K562 (cell line): Measurements from ENCODE around the gene RNF40. TPM values are rescaled to one million over a fixed set of nuclear protein-coding genes. Genes with fewer than 3 reads are reported as not detected.

ENCODE experiments used
- ATF7 ChIP-seq: fragments of 450-650 bp; IDR thresholded peaks from 2 replicates; pipeline ENCODE4 v1.7.1; 2014; ENCODE audit warnings: mild to moderate bottlenecking, moderate library complexity
- BCL6 ChIP-seq: fragments of 250-450 bp; sonication (Bioruptor Pico); IDR thresholded peaks from 2 replicates; pipeline ENCODE4 v1.4.0; 2020
- COPS2 ChIP-seq: fragments of 450-650 bp; conservative IDR thresholded peaks from 2 replicates; pipeline ENCODE4 v1.6.1; 2016; ENCODE audit warnings: mild to moderate bottlenecking, moderate library complexity
- EGR1 ChIP-seq: fragments of 450-650 bp; conservative IDR thresholded peaks from 2 replicates; pipeline ENCODE4 v1.6.1; 2017; ENCODE audit warnings: mild to moderate bottlenecking
- KAT8 ChIP-seq: fragments of 450-650 bp; IDR thresholded peaks from 2 replicates; pipeline ENCODE4 v1.6.1; 2016; ENCODE audit warnings: low read depth, mild to moderate bottlenecking
- KHSRP ChIP-seq: fragments of 450-650 bp; IDR thresholded peaks from 2 replicates; pipeline ENCODE4 v1.6.1; 2017
- LARP7 ChIP-seq: fragments of 450-650 bp; IDR thresholded peaks from 2 replicates; pipeline ENCODE4 v1.6.1; 2016
- NFXL1 ChIP-seq: fragments of 450-650 bp; formaldehyde crosslinking; IDR thresholded peaks from 2 replicates; pipeline ENCODE4 v1.4.0; 2021; ENCODE audit warnings: mild to moderate bottlenecking
- NR2C1 ChIP-seq, 2 experiments: fragments of 450-650 bp; IDR thresholded peaks; 2 replicates each; pipeline ENCODE4 v1.6.1; 2017; ENCODE audit warnings: mild to moderate bottlenecking in 2 of 2, antibody characterized with exemption in 1 of 2, inconsistent platforms in 1 of 2, missing compliant biosample characterization in 1 of 2, missing genetic modification characterization in 1 of 2
- TCFL5 ChIP-seq: fragments of 250-450 bp; sonication (Bioruptor Pico); conservative IDR thresholded peaks from 2 replicates; pipeline ENCODE4 v1.6.1; 2021; ENCODE audit warnings: mild to moderate bottlenecking, moderate library complexity, matching md5 sums
- ZBED1 ChIP-seq: IDR thresholded peaks from 2 replicates; pipeline ENCODE4 v1.6.1; 2014
- ZNF134 ChIP-seq: fragments of 250-450 bp; sonication (Bioruptor Pico); conservative IDR thresholded peaks from 2 replicates; pipeline ENCODE4 v1.4.0; 2020
- ZNF174 ChIP-seq: fragments of 250-450 bp; sonication (Bioruptor Pico); IDR thresholded peaks from 2 replicates; pipeline ENCODE4 v1.4.0; 2020; ENCODE audit warnings: mild to moderate bottlenecking
- ZNF408 ChIP-seq: fragments of 250-450 bp; sonication (Bioruptor Pico); IDR thresholded peaks from 2 replicates; pipeline ENCODE4 v1.4.0; 2020; ENCODE audit warnings: low read depth, mild to moderate bottlenecking, moderate library complexity
- ZNF644 ChIP-seq: fragments of 200-800 bp; sonication (Bioruptor generic); IDR thresholded peaks from 2 replicates; pipeline ENCODE4 v1.6.1; 2016; ENCODE audit warnings: low read depth, missing genetic modification characterization, missing compliant biosample characterization
- polyA plus RNA-seq, 8 experiments: library from polyadenylated mRNA; depleted of rRNA in 4 of 8; stranded (reverse) in 5 of 8; unstranded in 3 of 8; fragments of >200 nt; fragmentation: Nextera tagmentation in 2 of 8; fragmentation: Illumina TruSeq in 1 of 8; extraction: Ambion mirVana in 2 of 8; extraction: Trizol in 1 of 8; gene quantifications; 2 replicates each; pipeline versions ENCODE4 v1.2.1 to v1.2.3, GENCODE V29; 2011 to 2014; ENCODE audit warnings: inconsistent platforms in 1 of 8, missing spikeins in 1 of 8
- total RNA-seq, 7 experiments: library from RNA; depleted of rRNA in 6 of 7; stranded (reverse); fragments of >200 nt in 6 of 7; fragmentation: Illumina TruSeq in 2 of 7; extraction: Trizol in 2 of 7; gene quantifications; 2 replicates each; pipeline versions ENCODE4 v1.2.1 to v1.2.3, GENCODE V29; 2011 to 2021; ENCODE audit warnings: low replicate concordance in 1 of 7
- TF ChIP-seq, protein P1 (sequence below): sonication (generic); formaldehyde crosslinking; IDR thresholded peaks from 2 replicates; pipeline ENCODE4 v1.8.0; 2022; ENCODE audit warnings: missing genetic modification reagents, mild to moderate bottlenecking, moderate library complexity, borderline replicate concordance
- TF ChIP-seq, protein P2 (sequence below), 3 experiments: fragments of 200-800 bp in 1 of 3; fragments of 250-450 bp in 1 of 3; fragments of 450-650 bp in 1 of 3; sonication (Bioruptor Pico) in 1 of 3; sonication (Bioruptor generic) in 1 of 3; formaldehyde crosslinking in 1 of 3; IDR thresholded peaks; 2 replicates each; pipeline versions ENCODE4 v1.6.1 to v1.8.0; 2016 to 2022; ENCODE audit warnings: mild to moderate bottlenecking in 2 of 3, missing genetic modification characterization in 2 of 3, missing compliant biosample characterization in 1 of 3, moderate library complexity in 1 of 3
- TF ChIP-seq, protein P3 (sequence below): fragments of 450-650 bp; formaldehyde crosslinking; IDR thresholded peaks from 2 replicates; pipeline ENCODE4 v1.4.0; 2022; ENCODE audit warnings: missing genetic modification characterization
- TF ChIP-seq, protein P4 (sequence below), 2 experiments: fragments of 250-450 bp in 1 of 2; fragments of 450-650 bp in 1 of 2; sonication (Bioruptor Pico) in 1 of 2; IDR thresholded peaks; 2 replicates each; pipeline versions ENCODE4 v1.6.1 to v1.8.0; 2016 to 2021; ENCODE audit warnings: mild to moderate bottlenecking in 2 of 2, moderate library complexity in 2 of 2, missing compliant biosample characterization in 1 of 2, missing genetic modification characterization in 1 of 2

RNF40 gene
- total and polyA plus RNA-seq, 9 of the 15 experiments (the other 6 are each of a cell fraction or from before 2014, with no cell fraction given) = 6.2 to 129 (median 81.5) TPM

DNA sequence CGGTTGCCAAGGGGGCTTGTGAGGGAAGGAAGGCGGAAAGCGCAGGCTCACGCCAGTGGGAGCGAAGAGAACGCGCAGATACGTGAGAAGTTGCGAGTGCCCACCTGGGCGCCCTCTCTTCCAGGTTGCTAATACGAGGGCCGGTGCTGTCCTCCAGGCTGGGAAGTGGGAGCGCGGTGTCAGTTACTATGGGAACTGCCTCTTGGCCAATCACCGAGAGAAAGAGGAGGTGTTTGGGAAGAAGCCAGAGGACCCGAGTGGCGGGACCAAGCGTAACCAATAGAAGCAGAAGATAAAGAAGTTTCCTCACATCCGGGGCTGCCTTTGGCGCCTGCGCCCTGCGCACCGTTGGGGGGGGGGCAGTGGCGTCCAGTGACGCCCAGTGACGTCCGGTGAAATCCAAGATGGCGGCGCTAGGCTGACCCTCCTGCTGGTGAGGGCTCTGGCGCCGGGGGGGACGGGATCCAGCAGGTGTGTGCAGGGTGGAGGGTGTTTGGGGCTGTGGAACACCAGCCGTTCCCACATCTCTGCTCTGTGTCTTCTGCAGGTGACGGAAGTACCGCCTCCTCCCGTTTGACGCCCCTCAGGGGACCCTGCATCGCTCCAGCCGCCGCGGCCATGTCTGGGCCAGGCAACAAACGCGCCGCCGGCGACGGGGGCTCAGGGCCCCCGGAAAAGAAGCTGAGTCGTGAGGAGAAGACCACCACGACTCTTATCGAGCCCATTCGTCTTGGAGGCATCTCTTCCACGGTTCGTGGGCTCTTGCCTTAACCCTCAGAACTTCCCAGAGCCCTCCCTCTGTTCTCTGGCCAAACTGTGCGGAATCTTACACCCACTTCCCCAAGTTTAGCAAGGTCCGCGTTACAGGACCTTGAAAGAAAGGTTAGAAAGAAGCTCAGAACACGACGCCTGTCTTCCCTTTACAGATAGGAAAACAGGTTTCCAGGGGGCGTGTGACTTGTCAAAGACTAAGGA, at the start of gene RNF40, which contains the start of gene CFAP119 (continued):
- TF ChIP-seq TCFL5 (no peak), ZNF174 (no peak), ZBED1 (no peak), LARP7 (no peak), ZNF134 (no peak), ZNF408 (CRISPR knock-in tag) (no peak), KAT8 (no peak), NR2C1 (IDR thresholded peaks at IDR 0.05) (no peak), NR2C1 (tag; IDR thresholded peaks at IDR 0.05) (no peak), ZNF644 (no peak), ATF7 (peak; percentile 80; the same call in 1 of the 2 replicates), BCL6 (CRISPR knock-in tag) (no peak), KHSRP (no peak), COPS2 (no peak), NFXL1 (CRISPR knock-in tag) (no peak), EGR1 (no peak)
- TF ChIP-seq, protein P1, sequence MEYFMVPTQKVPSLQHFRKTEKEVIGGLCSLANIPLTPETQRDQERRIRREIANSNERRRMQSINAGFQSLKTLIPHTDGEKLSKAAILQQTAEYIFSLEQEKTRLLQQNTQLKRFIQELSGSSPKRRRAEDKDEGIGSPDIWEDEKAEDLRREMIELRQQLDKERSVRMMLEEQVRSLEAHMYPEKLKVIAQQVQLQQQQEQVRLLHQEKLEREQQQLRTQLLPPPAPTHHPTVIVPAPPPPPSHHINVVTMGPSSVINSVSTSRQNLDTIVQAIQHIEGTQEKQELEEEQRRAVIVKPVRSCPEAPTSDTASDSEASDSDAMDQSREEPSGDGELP = peak; percentile 69
- TF ChIP-seq, protein P2, sequence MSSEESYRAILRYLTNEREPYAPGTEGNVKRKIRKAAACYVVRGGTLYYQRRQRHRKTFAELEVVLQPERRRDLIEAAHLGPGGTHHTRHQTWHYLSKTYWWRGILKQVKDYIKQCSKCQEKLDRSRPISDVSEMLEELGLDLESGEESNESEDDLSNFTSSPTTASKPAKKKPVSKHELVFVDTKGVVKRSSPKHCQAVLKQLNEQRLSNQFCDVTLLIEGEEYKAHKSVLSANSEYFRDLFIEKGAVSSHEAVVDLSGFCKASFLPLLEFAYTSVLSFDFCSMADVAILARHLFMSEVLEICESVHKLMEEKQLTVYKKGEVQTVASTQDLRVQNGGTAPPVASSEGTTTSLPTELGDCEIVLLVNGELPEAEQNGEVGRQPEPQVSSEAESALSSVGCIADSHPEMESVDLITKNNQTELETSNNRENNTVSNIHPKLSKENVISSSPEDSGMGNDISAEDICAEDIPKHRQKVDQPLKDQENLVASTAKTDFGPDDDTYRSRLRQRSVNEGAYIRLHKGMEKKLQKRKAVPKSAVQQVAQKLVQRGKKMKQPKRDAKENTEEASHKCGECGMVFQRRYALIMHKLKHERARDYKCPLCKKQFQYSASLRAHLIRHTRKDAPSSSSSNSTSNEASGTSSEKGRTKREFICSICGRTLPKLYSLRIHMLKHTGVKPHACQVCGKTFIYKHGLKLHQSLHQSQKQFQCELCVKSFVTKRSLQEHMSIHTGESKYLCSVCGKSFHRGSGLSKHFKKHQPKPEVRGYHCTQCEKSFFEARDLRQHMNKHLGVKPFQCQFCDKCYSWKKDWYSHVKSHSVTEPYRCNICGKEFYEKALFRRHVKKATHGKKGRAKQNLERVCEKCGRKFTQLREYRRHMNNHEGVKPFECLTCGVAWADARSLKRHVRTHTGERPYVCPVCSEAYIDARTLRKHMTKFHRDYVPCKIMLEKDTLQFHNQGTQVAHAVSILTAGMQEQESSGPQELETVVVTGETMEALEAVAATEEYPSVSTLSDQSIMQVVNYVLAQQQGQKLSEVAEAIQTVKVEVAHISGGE (CRISPR knock-in tag; IDR thresholded peaks at IDR 0.05) = no peak
- TF ChIP-seq, protein P3, sequence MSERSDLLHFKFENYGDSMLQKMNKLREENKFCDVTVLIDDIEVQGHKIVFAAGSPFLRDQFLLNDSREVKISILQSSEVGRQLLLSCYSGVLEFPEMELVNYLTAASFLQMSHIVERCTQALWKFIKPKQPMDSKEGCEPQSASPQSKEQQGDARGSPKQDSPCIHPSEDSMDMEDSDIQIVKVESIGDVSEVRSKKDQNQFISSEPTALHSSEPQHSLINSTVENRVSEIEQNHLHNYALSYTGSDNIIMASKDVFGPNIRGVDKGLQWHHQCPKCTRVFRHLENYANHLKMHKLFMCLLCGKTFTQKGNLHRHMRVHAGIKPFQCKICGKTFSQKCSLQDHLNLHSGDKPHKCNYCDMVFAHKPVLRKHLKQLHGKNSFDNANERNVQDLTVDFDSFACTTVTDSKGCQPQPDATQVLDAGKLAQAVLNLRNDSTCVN (CRISPR knock-in tag) = no peak
- TF ChIP-seq, protein P4, sequence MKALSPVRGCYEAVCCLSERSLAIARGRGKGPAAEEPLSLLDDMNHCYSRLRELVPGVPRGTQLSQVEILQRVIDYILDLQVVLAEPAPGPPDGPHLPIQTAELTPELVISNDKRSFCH (CRISPR knock-in tag; IDR thresholded peaks at IDR 0.05) = no peak
- TF ChIP-seq, protein P4 (tag; IDR thresholded peaks at IDR 0.05) = no peak
